Neuronal stem cell (in vitro differentiated cells): ENCODE data around the gene PPP1R15B.

Source experiments
- DNase-seq: peaks from one replicate; pipeline ENCODE4 v3.0.0-alpha.2; 2013; ENCODE audit warnings: low spot score
- H2AFZ ChIP-seq: one replicate; pipeline ENCODE4 v1.6.1; 2013; ENCODE audit warnings: mild to moderate bottlenecking, low read length, inconsistent platforms
- H2AK5ac ChIP-seq: 2 replicates; pipeline ENCODE4 v1.6.1; 2013; ENCODE audit warnings: low read depth, mild to moderate bottlenecking, inconsistent platforms, low read length, moderate library complexity, mixed read lengths
- H2BK120ac ChIP-seq: 2 replicates; pipeline ENCODE4 v1.6.1; 2013; ENCODE audit warnings: low read depth, mild to moderate bottlenecking, inconsistent platforms, low read length, moderate library complexity, mixed read lengths
- H2BK12ac ChIP-seq: one replicate; pipeline ENCODE4 v1.6.1; 2013; ENCODE audit warnings: low read length, inconsistent platforms
- H2BK15ac ChIP-seq: 2 replicates; pipeline ENCODE4 v1.6.1; 2013; ENCODE audit warnings: mild to moderate bottlenecking, low read length, inconsistent platforms, mixed read lengths
- H2BK5ac ChIP-seq: one replicate; pipeline ENCODE4 v1.6.1; 2013; ENCODE audit warnings: inconsistent platforms, mild to moderate bottlenecking, low read length, moderate library complexity
- H3K14ac ChIP-seq: one replicate; pipeline ENCODE4 v1.6.1; 2013; ENCODE audit warnings: low read length, inconsistent platforms
- H3K18ac ChIP-seq: 2 replicates; pipeline ENCODE4 v1.6.1; 2013; ENCODE audit warnings: low read length, inconsistent platforms
- H3K23ac ChIP-seq: 2 replicates; pipeline ENCODE4 v1.6.1; 2013; ENCODE audit warnings: low read depth, mild to moderate bottlenecking, mixed read lengths, low read length, inconsistent platforms; ENCODE audit not compliant: poor library complexity
- H3K27ac ChIP-seq: replicated peaks from 3 replicates; pipeline ENCODE4 v1.5.1; 2013; ENCODE audit warnings: low read length, inconsistent platforms
- H3K27me3 ChIP-seq, 3 experiments: 2 replicates each; pipeline ENCODE4 v1.6.1; 2013; ENCODE audit warnings: low read length in 3 of 3, mild to moderate bottlenecking in 2 of 3, inconsistent platforms in 1 of 3, low read depth in 1 of 3, mixed read lengths in 1 of 3, moderate library complexity in 1 of 3; ENCODE audit not compliant: control insufficient read depth in 3 of 3, insufficient read depth in 3 of 3
- H3K36me3 ChIP-seq, 2 donors: replicated peaks in 1 of 2; 2 replicates each; pipeline ENCODE4 v1.6.1; 2013; ENCODE audit warnings: low read length in 2 of 2; ENCODE audit not compliant: control insufficient read depth in 2 of 2, insufficient read depth in 2 of 2
- H3K4ac ChIP-seq: 2 replicates; pipeline ENCODE4 v1.6.1; 2013; ENCODE audit warnings: inconsistent platforms, mild to moderate bottlenecking, low read length, moderate library complexity
- H3K4me1 ChIP-seq, 2 donors: 1 replicate in 1 of 2; 2 replicates in 1 of 2; pipeline ENCODE4 v1.6.1; 2013; ENCODE audit warnings: low read length in 2 of 2, low read depth in 1 of 2; ENCODE audit not compliant: control insufficient read depth in 2 of 2, insufficient read depth in 1 of 2
- H3K4me2 ChIP-seq: one replicate; pipeline ENCODE4 v1.6.1; 2013; ENCODE audit warnings: mild to moderate bottlenecking, low read length, inconsistent platforms; ENCODE audit not compliant: insufficient read depth, poor library complexity, severe bottlenecking
- H3K4me3 ChIP-seq, 2 donors: 2 replicates each; pipeline ENCODE4 v1.5.1; 2013; ENCODE audit warnings: low read length in 2 of 2, mild to moderate bottlenecking in 2 of 2, inconsistent platforms in 1 of 2, moderate library complexity in 1 of 2
- H3K79me1 ChIP-seq: one replicate; pipeline ENCODE4 v1.6.1; 2013; ENCODE audit warnings: low read depth, mild to moderate bottlenecking, inconsistent platforms, low read length, moderate library complexity
- H3K9ac ChIP-seq: one replicate; pipeline ENCODE4 v1.6.1; 2013; ENCODE audit warnings: mild to moderate bottlenecking, low read depth, low read length, inconsistent platforms; ENCODE audit not compliant: poor library complexity
- H3K9me3 ChIP-seq, 2 donors: replicated peaks in 1 of 2; 2 replicates each; pipeline versions ENCODE3 to v1.6.1; 2013; ENCODE audit warnings: low read length in 2 of 2, mild to moderate bottlenecking in 2 of 2, inconsistent platforms in 1 of 2, low read depth in 1 of 2, mixed read lengths in 1 of 2, moderate library complexity in 1 of 2; ENCODE audit not compliant: control insufficient read depth in 2 of 2, insufficient read depth in 1 of 2
- H4K8ac ChIP-seq: one replicate; pipeline ENCODE4 v1.6.1; 2013; ENCODE audit warnings: low read depth, mild to moderate bottlenecking, inconsistent platforms, low read length, moderate library complexity
- H4K91ac ChIP-seq: one replicate; pipeline ENCODE4 v1.6.1; 2013; ENCODE audit warnings: low read length, low read depth, mild to moderate bottlenecking, inconsistent platforms; ENCODE audit not compliant: poor library complexity
- WGBS, 2 donors: extraction: QIAGEN DNeasy Blood & Tissue Kit; methylation state at CpG; one replicate each; pipeline ENCODE4 v1.1.7; 2013; ENCODE audit warnings: missing lambda C conversion rate in 2 of 2, mixed read lengths in 1 of 2; ENCODE audit not compliant: insufficient read length in 2 of 2, insufficient replicate concordance in 1 of 2; ENCODE audit errors: extremely low coverage in 2 of 2; 5-methylcytosine and 5-hydroxymethylcytosine counted together

Gene PPP1R15B

GRCh38 chr1:204357551-204358490 lies 53.8 kb downstream of the PPP1R15B start:
- H2BK12ac ChIP-seq: no peak overlapping the region
- no peak overlapping the region for H3K4me3 ChIP-seq
- no peaks in the 10 kb centered on the region for H3K36me3 ChIP-seq
- peak overlapping the region; percentile 38 for H3K18ac ChIP-seq
- H2BK5ac ChIP-seq: no peak overlapping the region
- H3K4me2 ChIP-seq: no peak overlapping the region
- peaks cover 20 to 23% of the 10 kb centered on the region in 2 donors for H3K4me1 ChIP-seq
- H2BK15ac ChIP-seq: peak overlapping the region; percentile 61
- H3K14ac ChIP-seq: no peak overlapping the region
- no peak overlapping the region for H2BK120ac ChIP-seq
- no peak for DNase-seq
- peaks cover 0 to 10% (median 3%) of the 10 kb centered on the region in 3 experiments for H3K27me3 ChIP-seq
- peak overlapping the region; percentile 79 for H2AFZ ChIP-seq
- no peak overlapping the region for H4K8ac ChIP-seq
- H3K9me3 ChIP-seq: no peaks in the 10 kb centered on the region
- no peak overlapping the region for H4K91ac ChIP-seq
- H3K79me1 ChIP-seq: no peaks in the 10 kb centered on the region
- no peak overlapping the region for H3K9ac ChIP-seq
- H2AK5ac ChIP-seq: peak overlapping the region; percentile 58
- no peak overlapping the region for H3K23ac ChIP-seq
- no peak overlapping the region for H3K27ac ChIP-seq
- no CpG with 5 or more reads among the region's 23 CpGs for WGBS, 2 donors
- no peak overlapping the region for H3K4ac ChIP-seq

GRCh38 chr1:204356997-204357396 lies 54.6 kb downstream of the PPP1R15B start:
- Histone ChIP-seq H3K4me3 (no peak overlapping the region), H3K4ac (no peak overlapping the region), H3K27ac (no peak overlapping the region), H2AK5ac (no peak overlapping the region), H3K9ac (no peak overlapping the region), H3K18ac (no peak overlapping the region), H3K27me3 (peaks cover 0 to 4% (median 2%) of the 10 kb centered on the region in 3 experiments), H3K36me3 (no peaks in the 10 kb centered on the region), H4K8ac (no peak overlapping the region), H3K4me2 (no peak overlapping the region), H2BK15ac (no peak overlapping the region), H2BK12ac (no peak overlapping the region), H4K91ac (no peak overlapping the region), H3K79me1 (no peaks in the 10 kb centered on the region), H2BK5ac (no peak overlapping the region), H3K9me3 (no peaks in the 10 kb centered on the region), H2AFZ (no peak overlapping the region), H3K14ac (no peak overlapping the region), H3K23ac (no peak overlapping the region), H3K4me1 (peaks cover 20 to 23% of the 10 kb centered on the region in 2 donors), H2BK120ac (no peak overlapping the region)
- WGBS, 2 donors: no CpG with 5 or more reads among the region's 4 CpGs
- DNase-seq: no peak

GRCh38 chr1:204355913-204356312 lies 55.7 kb downstream of the PPP1R15B start:
- H3K79me1 ChIP-seq: no peaks in the 10 kb centered on the region
- no peak overlapping the region for H3K4me3 ChIP-seq
- H3K9me3 ChIP-seq: no peaks in the 10 kb centered on the region
- no peak for DNase-seq
- no peak overlapping the region for H4K8ac ChIP-seq
- no peak overlapping the region for H2BK120ac ChIP-seq
- H4K91ac ChIP-seq: no peak overlapping the region
- H2BK12ac ChIP-seq: no peak overlapping the region
- H3K9ac ChIP-seq: no peak overlapping the region
- no peak overlapping the region for H3K23ac ChIP-seq
- no peak overlapping the region for H3K4ac ChIP-seq
- H3K4me2 ChIP-seq: no peak overlapping the region
- H3K4me1 ChIP-seq: peaks cover 23 to 27% of the 10 kb centered on the region in 2 donors
- H3K27me3 ChIP-seq: no peaks in the 10 kb centered on the region
- no peak overlapping the region for H3K14ac ChIP-seq
- no peaks in the 10 kb centered on the region for H3K36me3 ChIP-seq
- no peak overlapping the region for H2BK15ac ChIP-seq
- H2BK5ac ChIP-seq: no peak overlapping the region
- no peak overlapping the region for H3K27ac ChIP-seq
- H2AFZ ChIP-seq: no peak overlapping the region
- H3K18ac ChIP-seq: no peak overlapping the region
- no CpG with 5 or more reads among the region's 4 CpGs for WGBS, 2 donors
- no peak overlapping the region for H2AK5ac ChIP-seq

- Histone ChIP-seq H2BK5ac (no peak overlapping the region), H3K36me3 (no peaks in the 10 kb centered on the region), H3K14ac (no peak overlapping the region), H3K4me3 (no peak overlapping the region), H3K4me1 (peaks cover 25 to 35% of the 10 kb centered on the region in 2 donors), H3K9me3 (no peaks in the 10 kb centered on the region), H3K27me3 (no peaks in the 10 kb centered on the region), H3K27ac (no peak overlapping the region), H2AK5ac (no peak overlapping the region), H3K9ac (no peak overlapping the region), H2BK12ac (no peak overlapping the region), H3K79me1 (no peaks in the 10 kb centered on the region), H2BK15ac (no peak overlapping the region), H4K8ac (no peak overlapping the region), H3K4me2 (no peak overlapping the region), H3K23ac (no peak overlapping the region), H4K91ac (no peak overlapping the region), H2AFZ (no peak overlapping the region), H3K18ac (no peak overlapping the region), H2BK120ac (no peak overlapping the region), H3K4ac (no peak overlapping the region)
- DNase-seq: no peak
- WGBS, 2 donors: no CpG with 5 or more reads among the region's 6 CpGs
These were observed 57.0 kb downstream of the PPP1R15B start for GRCh38 chr1:204354579-204354978.
